ENCODE results near the gene ZNF302.
"Not testable (repeated sequence)": the region's sequence is repeated elsewhere in the genome, so short reads cannot be mapped to it uniquely, and the experiment has no call there.

DNA sequence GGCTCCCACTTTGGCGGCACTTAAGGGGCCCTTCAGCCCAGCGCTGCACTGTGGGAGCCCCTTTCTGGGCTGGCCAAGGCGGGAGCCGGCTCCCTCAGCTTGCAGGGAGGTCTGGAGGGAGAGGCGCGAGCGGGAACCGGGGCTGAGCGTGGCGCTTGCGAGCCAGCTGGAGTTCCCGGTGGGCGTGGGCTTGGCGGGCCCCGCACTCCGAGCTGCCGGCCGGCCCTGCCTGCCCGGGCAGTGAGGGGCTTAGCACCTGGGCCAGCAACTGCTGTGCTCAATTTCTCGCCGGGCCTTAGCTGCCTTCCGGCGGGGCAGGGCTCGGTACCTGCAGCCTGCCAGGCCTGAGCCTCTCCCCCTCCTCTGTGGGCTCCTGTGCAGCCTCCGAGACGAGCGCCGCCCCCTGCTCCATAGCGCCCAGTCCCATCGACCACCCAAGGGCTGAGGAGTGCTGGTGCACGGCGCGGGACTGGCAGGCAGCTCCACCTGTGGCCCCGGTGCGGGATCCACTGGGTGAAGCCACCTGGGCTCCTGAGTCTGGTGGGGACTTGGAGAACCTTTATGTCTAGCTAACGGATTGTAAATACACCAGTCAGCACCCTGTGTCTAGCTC is 9.3 kb upstream of the ZNF302 start:
- TF ChIP-seq, protein P1, sequence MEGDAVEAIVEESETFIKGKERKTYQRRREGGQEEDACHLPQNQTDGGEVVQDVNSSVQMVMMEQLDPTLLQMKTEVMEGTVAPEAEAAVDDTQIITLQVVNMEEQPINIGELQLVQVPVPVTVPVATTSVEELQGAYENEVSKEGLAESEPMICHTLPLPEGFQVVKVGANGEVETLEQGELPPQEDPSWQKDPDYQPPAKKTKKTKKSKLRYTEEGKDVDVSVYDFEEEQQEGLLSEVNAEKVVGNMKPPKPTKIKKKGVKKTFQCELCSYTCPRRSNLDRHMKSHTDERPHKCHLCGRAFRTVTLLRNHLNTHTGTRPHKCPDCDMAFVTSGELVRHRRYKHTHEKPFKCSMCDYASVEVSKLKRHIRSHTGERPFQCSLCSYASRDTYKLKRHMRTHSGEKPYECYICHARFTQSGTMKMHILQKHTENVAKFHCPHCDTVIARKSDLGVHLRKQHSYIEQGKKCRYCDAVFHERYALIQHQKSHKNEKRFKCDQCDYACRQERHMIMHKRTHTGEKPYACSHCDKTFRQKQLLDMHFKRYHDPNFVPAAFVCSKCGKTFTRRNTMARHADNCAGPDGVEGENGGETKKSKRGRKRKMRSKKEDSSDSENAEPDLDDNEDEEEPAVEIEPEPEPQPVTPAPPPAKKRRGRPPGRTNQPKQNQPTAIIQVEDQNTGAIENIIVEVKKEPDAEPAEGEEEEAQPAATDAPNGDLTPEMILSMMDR (conservative IDR thresholded peaks at IDR 0.05; ENCODE audit: low read depth, low read length) = not testable (repeated sequence)
- not testable (repeated sequence) for TF ChIP-seq EZH2 (IDR thresholded peaks at IDR 0.05; ENCODE audit: low read length, unreplicated experiment)

Data from PC-3 (cell line).